OCI-LY3 (cell line): Measurements from ENCODE around the gene NTN3.

Experiments
- H2AFZ ChIP-seq: fragments of 200-600, 300-600 bp; shearing (Covaris generic); 2 replicates; pipeline ENCODE4 v1.6.0; 2014; ENCODE audit warnings: antibody characterized with exemption, low read depth, low read length
- H3K27ac ChIP-seq: fragments of 200-600, 300-600 bp; sonication (generic); 2 replicates; pipeline ENCODE4 v1.5.1; 2014; ENCODE audit warnings: mild to moderate bottlenecking, low read length, moderate library complexity, mixed read lengths
- H3K27me3 ChIP-seq: fragments of 200-600, 300-600 bp; sonication (generic); 2 replicates; pipeline ENCODE4 v1.6.1; 2014; ENCODE audit warnings: low read depth, low read length, mixed read lengths
- H3K36me3 ChIP-seq: fragments of 200-600, 300-600 bp; sonication (generic); replicated peaks from 2 replicates; pipeline ENCODE3; 2014; ENCODE audit warnings: low read depth, low read length, mixed read lengths
- H3K4me1 ChIP-seq: fragments of 300-600, 200-600 bp; sonication (generic); 2 replicates; pipeline ENCODE4 v1.6.1; 2014; ENCODE audit warnings: low read length, mixed read lengths
- H3K4me2 ChIP-seq: fragments of 200-600, 300-600 bp; sonication (generic); 2 replicates; pipeline ENCODE4 v1.6.1; 2014; ENCODE audit warnings: low read length, mixed read lengths
- H3K4me3 ChIP-seq: fragments of 300-600, 200-600 bp; sonication (generic); 2 replicates; pipeline ENCODE4 v1.5.1; 2014; ENCODE audit warnings: antibody characterized with exemption, mild to moderate bottlenecking, low read length, moderate library complexity
- H3K79me2 ChIP-seq: fragments of 300-600, 200-600 bp; shearing (Covaris generic); 2 replicates; pipeline ENCODE4 v1.6.1; 2014; ENCODE audit warnings: mild to moderate bottlenecking, low read length, mixed read lengths
- H3K9ac ChIP-seq: fragments of 300-600, 200-600 bp; shearing (Covaris generic); 2 replicates; pipeline ENCODE4 v1.6.0; 2014; ENCODE audit warnings: mild to moderate bottlenecking, low read length, moderate library complexity
- H3K9me3 ChIP-seq: fragments of 200-600, 300-600 bp; shearing (Covaris generic); 2 replicates; pipeline ENCODE4 v1.6.1; 2014; ENCODE audit warnings: low read length, mixed read lengths; ENCODE audit not compliant: insufficient read depth
- H4K20me1 ChIP-seq: fragments of 200-600, 300-600 bp; sonication (generic); 2 replicates; pipeline ENCODE4 v1.6.1; 2016; ENCODE audit warnings: low read length, mixed read lengths; ENCODE audit not compliant: insufficient read depth
- CTCF ChIP-seq: fragments of 200-600, 300-600 bp; sonication (generic); IDR thresholded peaks from 2 replicates; pipeline ENCODE4 v1.5.1; 2014; ENCODE audit warnings: antibody characterized with exemption, low read length, low read depth
- EZH2phosphoT487 ChIP-seq: fragments of 200-600 bp; shearing (Covaris generic); IDR thresholded peaks from 2 replicates; pipeline ENCODE4 v1.6.1; 2018; ENCODE audit warnings: antibody characterized with exemption, mixed run types, low read depth

NTN3 gene

DNA sequence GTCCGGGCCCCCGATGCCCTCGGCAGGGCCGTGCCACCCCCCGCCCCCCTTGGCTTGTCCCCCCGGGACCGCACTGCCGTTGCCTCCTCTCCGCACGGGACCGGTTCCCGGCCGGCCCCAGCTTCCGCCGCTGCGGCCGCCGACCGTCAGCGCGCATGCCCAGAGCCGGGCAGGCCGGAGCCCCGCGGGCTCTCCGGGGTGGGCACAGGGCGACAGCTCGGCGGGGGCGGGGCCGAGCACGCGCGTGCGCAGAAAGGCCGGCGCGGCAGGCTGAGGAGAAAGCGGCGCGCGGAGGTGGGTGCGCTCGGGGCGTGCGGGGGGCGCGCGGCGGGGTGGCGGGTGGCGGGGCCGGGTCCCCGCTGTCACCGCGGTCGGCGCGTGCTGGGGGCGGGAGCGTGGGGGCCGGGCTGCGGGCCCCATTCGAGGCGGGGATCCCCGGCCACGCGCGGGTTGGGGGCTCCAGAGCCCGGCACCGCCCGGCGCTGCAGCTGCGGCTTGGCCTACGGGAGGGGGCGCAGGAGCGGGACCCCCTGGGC is 3.8 kb downstream of the NTN3 start, which contains the start of gene TBC1D24:
Gene TBC1D24, plus strand, starts transcription at position 251 of the 536 bp plus-strand sequence. CDS start 21,022 bp downstream, outside the sequence.
- H3K4me2 ChIP-seq, result peak within 1 kb of the TSS; percentile 93
- H3K4me1 ChIP-seq, result peaks cover 16% of the 10 kb centered on the region
- peak within 1 kb of the TSS; percentile 58 for H2AFZ ChIP-seq
- TF ChIP-seq EZH2phosphoT487, result no peak
- no peak for TF ChIP-seq CTCF
- H3K36me3 ChIP-seq, result no peaks in the 10 kb centered on the region
- peak within 1 kb of the TSS; percentile 63 for H3K27ac ChIP-seq
- H3K4me3 ChIP-seq, result peak within 1 kb of the TSS; percentile 98
- H3K27me3 ChIP-seq, result peaks cover 11% of the 10 kb centered on the region
- H3K9me3 ChIP-seq, result no peaks in the 10 kb centered on the region
- peak within 1 kb of the TSS; percentile 98 for H3K9ac ChIP-seq
- peaks cover 11% of the 10 kb centered on the region; the same call in 1 of the 2 replicates for H3K79me2 ChIP-seq
- H4K20me1 ChIP-seq, result peaks cover 7% of the 10 kb centered on the region; the same call in 1 of the 2 replicates

DNA sequence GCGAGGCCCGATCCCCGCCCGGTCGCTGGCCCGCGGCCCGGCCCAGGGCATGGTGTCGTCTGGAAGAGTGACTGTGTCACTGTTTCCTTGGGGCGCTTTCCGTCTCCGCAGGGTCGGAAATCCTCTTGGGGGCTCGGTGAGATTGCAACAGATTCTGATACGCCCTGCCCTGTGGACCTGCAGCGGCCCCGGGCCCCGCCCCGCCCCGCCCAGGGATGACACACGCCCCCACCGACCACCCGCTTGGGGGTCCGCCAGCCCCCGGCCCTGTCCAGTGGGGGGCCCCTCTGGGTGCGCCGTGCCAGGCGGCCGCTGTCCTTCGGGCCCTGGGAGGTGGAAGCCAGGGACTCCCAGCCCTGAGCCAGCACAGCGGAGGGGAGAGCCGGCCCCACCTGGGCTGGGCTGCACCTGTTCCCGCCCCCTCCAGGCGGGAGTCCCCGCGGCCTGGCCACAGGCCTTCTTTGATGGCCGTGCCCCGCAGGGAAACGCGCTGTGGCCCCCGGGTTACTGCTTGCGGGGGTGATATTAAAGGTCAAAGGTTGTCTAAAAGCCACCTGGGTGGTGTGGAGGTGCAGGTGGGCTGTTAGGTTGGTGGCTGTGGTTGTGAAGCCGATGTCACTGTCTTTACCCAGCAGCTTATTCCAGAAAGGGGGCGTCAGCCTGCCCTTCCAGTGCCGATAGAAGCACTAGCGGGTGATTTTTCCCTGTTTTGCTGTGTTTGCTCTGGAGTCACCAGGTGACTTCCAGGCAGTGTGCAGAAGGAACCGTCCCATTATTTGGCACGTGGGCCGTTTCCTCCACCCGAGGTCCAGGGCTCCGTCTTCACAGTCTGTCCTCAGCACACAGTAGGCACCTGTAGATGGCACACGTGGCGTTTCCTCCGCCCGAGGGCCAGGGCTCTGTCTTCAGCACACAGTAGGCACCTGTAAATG is 4.6 kb downstream of the NTN3 start:
- Histone ChIP-seq H3K4me1 (peaks cover 9% of the 10 kb centered on the region), H3K36me3 (no peaks in the 10 kb centered on the region), H4K20me1 (peaks cover 7% of the 10 kb centered on the region; the same call in 1 of the 2 replicates), H3K9ac (peak overlapping the region; percentile 59), H3K4me2 (peak overlapping the region; percentile 93), H3K79me2 (peaks cover 11% of the 10 kb centered on the region; the same call in 1 of the 2 replicates), H3K27me3 (peaks cover 4% of the 10 kb centered on the region; the same call in 1 of the 2 replicates), H2AFZ (no peak overlapping the region), H3K9me3 (no peaks in the 10 kb centered on the region), H3K27ac (no peak overlapping the region), H3K4me3 (peak overlapping the region; percentile 98)
- TF ChIP-seq CTCF (no peak), EZH2phosphoT487 (no peak)

- Histone ChIP-seq H2AFZ (no peak overlapping the region), H3K4me2 (peak overlapping the region; percentile 93), H3K36me3 (no peaks in the 10 kb centered on the region), H3K79me2 (peaks cover 11% of the 10 kb centered on the region; the same call in 1 of the 2 replicates), H3K4me1 (peaks cover 6% of the 10 kb centered on the region), H3K9me3 (no peaks in the 10 kb centered on the region), H3K27ac (no peak overlapping the region), H4K20me1 (peaks cover 7% of the 10 kb centered on the region; the same call in 1 of the 2 replicates), H3K4me3 (no peak overlapping the region), H3K27me3 (no peaks in the 10 kb centered on the region), H3K9ac (no peak overlapping the region)
- TF ChIP-seq CTCF (no peak), EZH2phosphoT487 (no peak)
Observed at GRCh38 chr16:2476345-2476720, 5.2 kb downstream of the NTN3 start.

DNA sequence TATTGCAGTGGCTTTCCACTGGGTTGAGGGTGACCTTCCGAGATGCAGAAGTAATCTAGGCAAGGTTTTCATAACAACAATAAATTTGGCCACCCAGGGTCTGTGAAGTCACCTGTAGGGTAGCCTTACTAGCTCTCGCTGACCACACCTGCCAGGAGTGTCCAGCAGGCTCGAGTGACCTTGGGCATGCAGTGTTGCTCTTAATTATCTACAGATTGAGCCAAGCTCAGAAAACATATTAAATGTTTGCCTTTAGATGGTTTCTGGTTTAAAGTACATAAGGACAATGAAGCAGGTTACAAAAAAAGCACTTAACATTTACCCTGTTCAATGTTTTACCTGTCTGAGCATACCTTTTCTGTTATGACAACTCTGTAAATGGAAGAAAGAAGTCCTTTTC is 5.6 kb downstream of the NTN3 start:
- Histone ChIP-seq H3K9me3 (no peaks in the 10 kb centered on the region), H4K20me1 (peaks cover 7% of the 10 kb centered on the region; the same call in 1 of the 2 replicates), H3K4me2 (no peak overlapping the region), H3K4me1 (peaks cover 6% of the 10 kb centered on the region), H3K9ac (no peak overlapping the region), H3K27me3 (no peaks in the 10 kb centered on the region), H3K79me2 (peaks cover 11% of the 10 kb centered on the region; the same call in 1 of the 2 replicates), H3K4me3 (no peak overlapping the region), H3K36me3 (no peaks in the 10 kb centered on the region), H3K27ac (no peak overlapping the region), H2AFZ (no peak overlapping the region)
- no peak for TF ChIP-seq CTCF
- no peak for TF ChIP-seq EZH2phosphoT487
